TTC549 (cell line): ENCODE measurements around the gene WDR1.

ENCODE experiments used
- FAIRE-seq: peaks from 2 replicates; lab custom pipeline; 2012; peaks lifted over from hg19 to GRCh38; lab: Jason Lieb, UNC

The WDR1 gene

GRCh38 chr4:10114147-10114546 lies 2.5 kb downstream of the WDR1 start:
- no peak for FAIRE-seq

GRCh38 chr4:10113362-10114047 lies 3.1 kb downstream of the WDR1 start:
- FAIRE-seq: no peak

GRCh38 chr4:10112658-10113284 lies 3.8 kb downstream of the WDR1 start:
- no peak for FAIRE-seq

DNA sequence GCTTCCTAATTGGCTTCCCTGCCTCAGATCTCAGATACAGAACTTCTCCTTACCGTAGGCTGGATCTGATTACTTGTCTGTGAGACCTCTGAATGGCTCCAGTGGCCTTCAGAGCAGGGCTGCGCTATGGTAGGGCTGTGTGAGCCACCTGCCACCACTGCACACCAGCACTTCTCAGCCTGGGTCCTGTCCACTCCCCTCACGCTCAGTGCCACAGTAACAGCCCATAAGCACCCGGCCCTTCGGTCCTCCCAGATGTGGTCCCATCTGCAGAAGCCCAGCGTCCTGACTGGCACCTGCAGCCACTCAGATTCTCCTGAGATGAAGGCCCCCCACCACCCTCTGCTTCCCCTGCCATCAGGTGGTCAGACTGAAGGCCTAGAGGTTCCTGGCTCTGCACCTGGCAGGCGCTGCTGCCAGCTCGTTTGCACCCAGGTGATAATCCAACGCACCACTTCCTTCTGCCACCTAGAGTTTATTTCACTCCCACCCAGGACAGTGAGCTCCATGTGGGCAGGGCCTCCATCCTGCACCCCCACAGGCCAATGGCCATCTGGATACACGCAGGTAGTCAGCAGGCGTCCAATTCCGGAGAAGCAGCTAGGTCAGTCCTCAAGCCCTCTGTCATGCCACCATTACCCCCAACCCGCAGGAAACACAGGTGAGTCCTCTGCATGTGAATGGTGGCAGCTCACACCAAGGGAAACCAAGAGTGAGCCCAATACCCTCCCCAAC lies 5.4 kb downstream of the WDR1 start:
- FAIRE-seq: no peak

GRCh38 chr4:10109995-10110670 lies 6.5 kb downstream of the WDR1 start:
- no peak for FAIRE-seq

- FAIRE-seq: no peak
These were observed 7.5 kb downstream of the WDR1 start for GRCh38 chr4:10108818-10109783.

DNA sequence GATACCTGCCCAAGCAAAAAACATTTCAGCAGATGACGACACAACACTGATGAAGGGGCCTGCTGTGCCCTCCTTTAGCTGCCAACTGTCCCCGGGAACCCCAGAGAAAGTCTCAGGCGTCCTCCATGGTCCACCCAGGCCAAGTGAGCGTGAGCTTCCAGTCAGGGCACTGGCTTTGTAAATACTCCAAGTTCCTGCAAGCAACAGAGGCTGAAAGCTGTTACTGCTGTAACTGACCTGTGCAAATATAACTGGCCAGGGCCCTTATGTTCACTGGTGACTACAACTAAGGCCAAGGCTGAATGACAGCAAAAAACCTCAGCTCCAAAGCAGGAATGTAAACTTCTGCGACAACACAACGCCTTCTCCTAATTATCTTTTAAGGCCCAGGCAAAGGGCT lies 8.2 kb downstream of the WDR1 start:
- FAIRE-seq: no peak

GRCh38 chr4:10107111-10108091 lies 9.2 kb downstream of the WDR1 start:
- FAIRE-seq: no peak

DNA sequence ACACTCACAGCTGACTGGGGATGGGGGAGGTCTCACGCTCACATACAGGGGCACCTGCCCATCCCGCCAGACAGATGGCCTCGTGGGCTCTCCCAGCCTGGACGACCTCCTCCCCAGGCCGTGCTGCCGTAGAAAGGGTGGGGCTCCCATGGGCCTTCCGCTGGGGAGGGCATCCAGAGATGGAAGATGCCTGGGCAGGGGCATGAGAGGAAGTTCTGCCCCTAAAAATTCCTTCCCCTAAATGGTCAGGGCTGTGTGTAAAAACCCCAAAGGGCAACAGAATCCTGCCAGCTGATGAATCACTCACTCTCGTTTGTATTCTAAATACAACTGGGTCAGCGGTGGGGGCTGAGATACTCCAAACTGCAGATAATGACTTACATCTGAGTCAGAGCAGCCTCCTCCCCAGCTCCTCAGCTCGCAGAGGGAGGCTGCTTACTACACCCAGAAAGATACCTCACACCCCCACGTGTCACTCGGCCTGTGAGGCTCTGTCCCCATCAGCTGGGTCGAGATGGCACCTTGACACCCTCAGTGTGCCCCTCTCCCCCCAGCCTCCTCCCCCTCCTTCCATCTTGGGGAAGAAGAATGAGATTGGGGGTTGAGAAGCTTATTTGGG lies 10.1 kb downstream of the WDR1 start:
- FAIRE-seq: no peak

DNA sequence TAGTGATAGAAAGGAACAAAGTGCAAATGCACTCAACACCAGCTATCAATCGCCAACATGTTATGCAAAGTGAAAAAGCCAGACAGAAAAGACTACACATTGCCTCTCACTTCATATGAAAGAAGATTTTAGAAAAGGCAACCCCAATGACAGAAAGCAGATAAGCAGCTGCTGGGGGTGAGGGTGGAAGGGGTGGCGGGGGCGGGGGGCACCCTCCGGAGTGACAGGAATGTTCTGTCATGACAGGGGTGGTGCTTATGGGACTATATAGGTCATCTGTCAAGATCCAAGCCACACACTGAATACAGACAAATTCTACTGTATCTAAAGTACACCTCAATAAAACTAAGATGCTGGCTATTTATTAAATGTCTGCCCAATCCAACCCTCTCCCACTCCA lies 10.7 kb downstream of the WDR1 start:
- no peak for FAIRE-seq

DNA sequence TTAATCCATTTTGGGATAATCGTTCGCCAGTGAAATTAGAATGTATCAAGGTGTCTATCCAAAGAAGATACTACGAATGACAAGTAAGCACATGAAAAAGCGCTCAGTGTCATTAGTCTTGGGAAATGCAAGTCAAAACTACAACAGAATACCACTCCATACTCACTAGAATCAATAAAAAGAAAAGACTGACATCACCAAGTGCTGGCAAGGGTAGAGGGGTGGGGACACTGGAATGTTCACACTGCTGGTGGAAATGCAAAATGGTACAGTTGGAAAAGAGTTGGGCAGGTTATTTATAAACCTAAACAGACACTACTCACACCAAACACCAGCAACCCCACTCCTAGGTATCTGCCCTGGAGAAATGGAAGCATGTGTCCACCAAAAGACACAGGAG lies 11.2 kb downstream of the WDR1 start:
- FAIRE-seq: no peak

GRCh38 chr4:10104991-10105276 lies 11.7 kb downstream of the WDR1 start:
- FAIRE-seq: no peak

DNA sequence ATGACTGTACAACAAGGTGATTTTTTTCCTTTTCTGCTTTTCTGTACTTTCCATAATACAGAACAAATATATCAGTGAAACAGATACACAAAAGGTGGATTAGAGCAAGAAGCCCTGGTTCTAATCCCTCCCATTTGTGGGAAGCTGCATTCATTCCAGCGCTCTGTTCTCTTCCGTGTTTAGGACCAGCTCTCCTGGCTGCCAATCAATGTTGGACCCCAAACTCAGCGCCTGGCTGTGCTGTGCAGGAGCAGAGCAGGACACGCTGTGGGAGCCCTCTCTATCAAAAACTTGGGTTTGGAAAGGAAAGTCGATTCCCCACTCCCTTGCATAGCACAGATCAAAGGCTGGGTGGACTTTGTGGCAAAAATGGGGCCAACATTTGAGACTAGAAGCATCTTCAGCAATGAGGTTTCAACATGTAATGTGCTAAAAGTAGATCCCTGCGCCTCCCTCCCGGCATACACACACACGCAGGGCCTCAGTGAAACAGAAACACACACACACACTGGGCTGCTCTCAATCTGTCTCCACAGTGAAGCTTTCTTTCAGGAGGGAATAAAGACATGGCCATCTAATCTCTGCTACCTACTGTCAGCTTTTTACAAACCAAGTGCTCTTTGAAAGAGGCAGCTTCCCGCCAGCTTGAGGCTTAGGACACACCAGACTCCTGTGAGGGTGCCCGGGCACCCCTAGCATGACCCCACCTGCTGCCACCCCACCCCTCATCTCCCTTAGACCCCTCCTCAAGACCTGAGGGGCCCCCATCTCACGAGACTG lies 12.2 kb downstream of the WDR1 start:
- FAIRE-seq: no peak

DNA sequence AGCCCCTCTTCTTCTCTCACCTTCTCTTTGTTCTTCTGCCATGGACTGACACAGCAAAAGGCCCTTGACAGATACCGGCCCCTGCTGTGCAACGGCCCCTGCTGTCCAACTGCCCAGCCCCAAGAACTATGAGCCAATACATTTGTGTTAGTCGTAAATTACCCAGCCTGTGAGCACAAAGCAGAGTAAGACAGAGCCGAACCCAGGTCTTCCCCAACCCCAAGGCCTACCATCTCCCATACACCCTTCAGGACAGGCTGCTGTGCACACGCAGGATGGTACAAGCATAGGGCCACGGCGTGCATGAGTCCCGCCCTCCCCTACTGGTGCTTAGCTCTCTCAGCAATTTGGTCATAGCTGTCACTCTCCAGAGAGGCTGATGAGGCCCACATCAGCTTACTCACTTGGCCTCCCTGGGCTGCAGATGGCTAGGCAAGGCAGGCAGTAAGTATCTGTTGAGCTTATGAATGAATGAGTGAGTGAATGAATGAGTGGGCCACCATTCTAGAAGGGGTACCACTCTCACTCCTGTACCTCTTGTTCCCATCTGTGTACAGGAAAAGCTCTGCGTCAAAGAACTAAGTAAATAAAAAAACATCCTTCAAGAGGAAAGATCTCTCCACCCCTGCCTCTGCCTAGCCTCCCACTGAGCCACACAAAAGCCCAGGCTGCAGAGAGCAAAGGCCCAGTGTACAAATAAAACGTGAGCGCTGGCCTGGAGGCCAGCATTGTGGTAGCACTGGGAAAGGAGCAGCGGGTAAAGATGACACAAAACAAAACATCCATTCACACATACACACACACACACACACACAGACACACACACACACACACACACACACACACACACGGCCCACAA lies 13.9 kb downstream of the WDR1 start:
- FAIRE-seq: no peak

- FAIRE-seq: no peak
These were observed 14.7 kb downstream of the WDR1 start for GRCh38 chr4:10101671-10102473.

DNA sequence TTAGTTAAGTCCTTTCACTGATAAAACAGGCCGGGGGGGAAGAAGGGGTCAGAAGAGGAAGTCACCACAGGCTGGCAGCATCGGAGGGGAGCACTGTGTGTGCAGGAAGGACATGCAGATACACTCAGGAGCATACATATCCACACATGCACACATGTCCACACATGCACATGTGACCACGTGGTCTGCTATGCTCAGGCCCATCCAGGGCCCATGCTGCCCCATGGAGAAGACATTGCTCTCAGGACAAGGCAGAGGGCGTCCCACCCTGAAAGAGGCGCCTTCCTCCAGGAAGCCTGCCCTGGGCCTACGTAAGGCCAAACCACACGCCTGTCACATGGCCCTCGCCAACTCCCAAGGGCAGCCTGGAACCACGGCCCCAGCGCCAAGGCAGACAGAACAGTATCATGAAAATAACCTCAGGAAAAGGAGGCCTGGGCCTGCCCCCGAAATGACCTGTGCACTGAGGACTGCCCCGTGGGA lies 15.8 kb downstream of the WDR1 start:
- no peak for FAIRE-seq

- FAIRE-seq: no peak
These were observed 16.9 kb downstream of the WDR1 start for GRCh38 chr4:10099499-10100325.
